MM.1S (cell line): ENCODE measurements around the gene ZNF525.

ENCODE experiments used
- DNase-seq: peaks from one replicate; pipeline ENCODE4 v3.0.0-alpha.2; 2015
- H2AFZ ChIP-seq: fragments of 300-600 bp; sonication (generic); 2 replicates; pipeline ENCODE4 v1.6.0; 2016; ENCODE audit warnings: antibody characterized with exemption, low read length
- H3F3A ChIP-seq: fragments of 300-600 bp; sonication (generic); 2 replicates; pipeline ENCODE4 v1.6.1; 2016; ENCODE audit warnings: mild to moderate bottlenecking, antibody characterized with exemption, low read length, moderate library complexity, mixed read lengths; ENCODE audit not compliant: insufficient read depth
- H3K27ac ChIP-seq: fragments of 300-600 bp; sonication (generic); 2 replicates; pipeline ENCODE4 v1.5.1; 2016; ENCODE audit warnings: mild to moderate bottlenecking, low read length
- H3K27me3 ChIP-seq: fragments of 300-600 bp; sonication (generic); replicated peaks from 2 replicates; pipeline ENCODE4 v1.6.0; 2016; ENCODE audit warnings: low read length; ENCODE audit not compliant: insufficient read depth
- H3K36me3 ChIP-seq: fragments of 300-600 bp; sonication (generic); replicated peaks from 2 replicates; pipeline ENCODE4 v1.6.1; 2016; ENCODE audit warnings: mild to moderate bottlenecking, low read length, mixed read lengths; ENCODE audit not compliant: insufficient read depth
- H3K4me1 ChIP-seq: fragments of 300-600 bp; sonication (generic); 2 replicates; pipeline ENCODE4 v1.6.1; 2016; ENCODE audit warnings: low read length, mixed read lengths
- H3K4me2 ChIP-seq: fragments of 300-600 bp; sonication (generic); 2 replicates; pipeline ENCODE4 v1.6.0; 2016; ENCODE audit warnings: low read depth, low read length
- H3K4me3 ChIP-seq: fragments of 300-600 bp; sonication (generic); 2 replicates; pipeline ENCODE4 v1.5.1; 2016; ENCODE audit warnings: low read length, mixed read lengths
- H3K79me2 ChIP-seq: fragments of 300-600 bp; sonication (generic); 2 replicates; pipeline ENCODE4 v1.6.1; 2016; ENCODE audit warnings: mixed run types, low read length, mixed read lengths
- H3K9ac ChIP-seq: fragments of 300-600 bp; sonication (generic); 2 replicates; pipeline ENCODE4 v1.6.1; 2016; ENCODE audit warnings: low read length, mixed read lengths
- H3K9me2 ChIP-seq: fragments of 300-600 bp; sonication (generic); replicated peaks from 2 replicates; pipeline ENCODE4 v1.6.1; 2016; ENCODE audit warnings: mild to moderate bottlenecking, low read length, mixed read lengths; ENCODE audit not compliant: insufficient read depth
- H3K9me3 ChIP-seq: fragments of 300-600 bp; sonication (generic); replicated peaks from 2 replicates; pipeline ENCODE4 v1.6.1; 2016; ENCODE audit warnings: mild to moderate bottlenecking, low read length, mixed read lengths; ENCODE audit not compliant: insufficient read depth
- H4K20me1 ChIP-seq: fragments of 300-600 bp; sonication (generic); 2 replicates; pipeline ENCODE4 v1.6.1; 2016; ENCODE audit warnings: mild to moderate bottlenecking, low read length, moderate library complexity, mixed read lengths; ENCODE audit not compliant: insufficient read depth
- CTCF ChIP-seq: fragments of 300-600 bp; sonication (generic); IDR thresholded peaks from 2 replicates; pipeline ENCODE4 v1.5.1; 2016; ENCODE audit warnings: antibody characterized with exemption, low read length, mixed read lengths
- EZH2 ChIP-seq: fragments of 300-600 bp; sonication (generic); optimal IDR thresholded peaks from 2 replicates; pipeline ENCODE3; 2017; ENCODE audit warnings: low read depth, mild to moderate bottlenecking, antibody characterized with exemption, low read length, mixed read lengths
- EZH2phosphoT487 ChIP-seq: fragments of 300-600 bp; sonication (generic); IDR thresholded peaks from 2 replicates; pipeline ENCODE4 v1.6.1; 2018; ENCODE audit warnings: antibody characterized with exemption, low read length

The ZNF525 gene

GRCh38 chr19:53431399-53432087, 66.0 kb downstream of the ZNF525 start, which contains the start of gene ZNF761:
ZNF761 (plus strand) TSS chr19:53431984; CDS start chr19:53447269, 15,285 bp downstream.
- Histone ChIP-seq H3K27me3 (no peaks in the 10 kb centered on the region), H3K36me3 (peaks cover 14% of the 10 kb centered on the region; the same call in 1 of the 2 replicates), H3K9me2 (no peaks in the 10 kb centered on the region), H3K9ac (peak within 1 kb of the TSS; percentile 76), H3K27ac (peak within 1 kb of the TSS; percentile 52; the same call in 1 of the 2 replicates), H3K79me2 (peaks cover 5% of the 10 kb centered on the region; the same call in 1 of the 2 replicates), H3K4me3 (peak within 1 kb of the TSS; percentile 83), H3K4me1 (no peaks in the 10 kb centered on the region), H2AFZ (peak within 1 kb of the TSS; percentile 76), H3K9me3 (no peaks in the 10 kb centered on the region), H3K4me2 (peak within 1 kb of the TSS; percentile 86), H4K20me1 (no peaks in the 10 kb centered on the region), H3F3A (no peaks in the 10 kb centered on the region)
- DNase-seq: peak; percentile 93
- TF ChIP-seq EZH2: no peak
- no peak for TF ChIP-seq EZH2phosphoT487
- no peak for TF ChIP-seq CTCF

- Histone ChIP-seq H3K36me3 (peaks cover 14% of the 10 kb centered on the region; the same call in 1 of the 2 replicates), H3K27me3 (no peaks in the 10 kb centered on the region), H2AFZ (peak overlapping the region; percentile 76), H3K9me2 (no peaks in the 10 kb centered on the region), H4K20me1 (no peaks in the 10 kb centered on the region), H3K27ac (peak overlapping the region; percentile 52; the same call in 1 of the 2 replicates), H3K4me3 (peak overlapping the region; percentile 83), H3K79me2 (peaks cover 5% of the 10 kb centered on the region; the same call in 1 of the 2 replicates), H3K4me1 (no peaks in the 10 kb centered on the region), H3K9ac (peak overlapping the region; percentile 76), H3K9me3 (no peaks in the 10 kb centered on the region), H3F3A (no peaks in the 10 kb centered on the region), H3K4me2 (peak overlapping the region; percentile 86; the same call in 1 of the 2 replicates)
- no peak for DNase-seq
- TF ChIP-seq EZH2phosphoT487 (no peak), EZH2 (no peak), CTCF (no peak)
These were observed 66.7 kb downstream of the ZNF525 start for GRCh38 chr19:53432088-53432661.
